GM18511 (cell line): ENCODE results near the gene KLF7.
"Not testable (repeated sequence)": the region's sequence is repeated elsewhere in the genome, so short reads cannot be mapped to it uniquely, and the experiment has no call there.

Experiments
- ATAC-seq: cut with Tn5 transposase; IDR thresholded peaks from one replicate; pipeline ENCODE4 v1.9.1; 2021; ENCODE audit warnings: mild to moderate bottlenecking, moderate library complexity; ENCODE audit not compliant: unreplicated experiment

Gene KLF7

GRCh38 chr2:207067473-207067872 is 98.3 kb downstream of the KLF7 start:
- ATAC-seq, result no peak

- ATAC-seq, result no peak
Measured at GRCh38 chr2:207066791-207067460, 98.8 kb downstream of the KLF7 start.

DNA sequence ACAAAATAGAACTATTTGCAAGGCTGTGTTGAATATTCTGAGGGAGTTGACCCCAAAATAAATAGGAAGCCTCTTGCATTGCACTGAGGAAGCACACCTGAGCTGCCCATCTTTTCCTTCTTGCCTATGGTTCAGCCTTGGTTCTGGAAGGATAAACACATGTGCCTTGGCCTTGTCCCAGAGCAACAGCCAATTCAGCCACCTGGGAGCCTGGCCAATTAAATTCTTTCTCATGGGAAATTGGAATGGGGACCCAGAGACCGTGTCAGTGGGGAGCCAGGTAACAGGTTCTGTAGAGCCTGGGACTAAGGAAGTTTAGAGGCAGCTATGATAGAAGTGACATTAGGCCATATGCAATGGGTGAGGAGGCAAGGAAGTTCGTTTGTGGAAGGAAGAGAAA is 99.6 kb downstream of the KLF7 start:
- ATAC-seq, result no peak

DNA sequence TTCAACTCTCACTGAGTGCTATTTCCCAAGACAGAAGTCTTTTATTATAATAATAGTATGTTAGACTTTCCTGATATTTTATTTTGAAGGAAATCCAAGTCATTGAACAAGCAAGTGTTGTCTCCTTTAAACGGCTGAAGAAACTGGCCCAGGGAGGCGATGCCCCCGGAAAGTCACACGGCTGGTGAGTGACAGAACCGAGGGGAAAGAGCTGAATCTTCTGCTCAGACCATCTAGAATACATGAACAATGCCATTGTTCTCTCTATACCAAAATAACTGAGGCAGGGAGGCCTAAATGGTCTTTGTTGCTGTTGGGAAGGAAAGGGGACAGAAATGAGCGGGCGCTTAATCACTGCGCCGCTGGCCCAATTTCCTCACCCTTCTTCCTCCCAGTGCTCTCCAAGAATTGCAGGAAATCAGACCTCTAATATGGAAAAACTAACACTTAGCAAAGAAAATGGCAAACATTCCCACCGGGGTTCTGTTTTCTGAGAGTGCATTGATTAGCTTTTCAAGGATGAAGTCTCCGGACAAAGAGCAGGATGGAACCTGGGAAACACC is 101.5 kb downstream of the KLF7 start:
- ATAC-seq, result no peak

GRCh38 chr2:207061181-207061580 is 104.6 kb downstream of the KLF7 start:
- ATAC-seq, result no peak

DNA sequence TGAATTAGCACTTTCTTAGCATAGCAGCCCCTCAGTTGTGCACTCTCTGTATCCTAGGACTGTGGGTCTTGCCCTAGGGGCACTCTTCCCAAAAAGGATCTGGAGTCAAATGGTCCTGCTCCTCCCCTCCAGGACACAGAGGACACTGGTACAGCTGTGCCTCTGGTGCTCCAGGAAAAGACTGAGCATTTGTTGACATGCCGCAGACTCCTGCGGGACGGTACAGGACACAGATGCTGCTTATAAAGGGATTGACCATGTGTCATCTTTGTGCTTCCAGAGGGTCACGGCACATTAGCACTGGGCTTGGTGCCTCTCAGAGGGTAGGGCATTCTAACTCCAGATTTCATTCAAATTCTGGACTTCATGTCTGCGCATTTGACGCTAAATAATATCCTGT is 110.5 kb downstream of the KLF7 start:
- ATAC-seq, result no peak

GRCh38 chr2:207054521-207054920 is 111.2 kb downstream of the KLF7 start:
- no peak for ATAC-seq

- no peak for ATAC-seq
Measured at GRCh38 chr2:207051385-207051965, 114.3 kb downstream of the KLF7 start.

DNA sequence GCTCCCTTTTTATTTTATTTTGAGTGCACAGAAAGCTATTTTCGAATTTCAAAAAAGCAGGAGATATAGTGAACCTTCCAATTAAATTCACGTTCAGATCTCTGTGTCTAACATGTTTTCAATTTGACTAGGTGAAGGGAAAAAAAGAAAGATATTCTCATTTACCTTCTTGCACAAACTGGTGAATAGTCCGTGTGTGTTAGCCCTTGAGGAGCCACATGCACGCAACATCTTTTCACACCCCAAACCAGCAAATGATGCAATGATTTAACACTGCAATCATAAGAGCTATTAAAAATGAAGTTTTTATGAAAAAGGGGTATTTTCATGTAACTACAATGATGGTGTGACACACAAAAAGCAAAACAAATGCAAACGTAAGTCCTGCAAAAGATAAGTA is 116.6 kb downstream of the KLF7 start:
- no peak for ATAC-seq

- ATAC-seq, result no peak
Measured at GRCh38 chr2:207048416-207048815, 117.3 kb downstream of the KLF7 start.

DNA sequence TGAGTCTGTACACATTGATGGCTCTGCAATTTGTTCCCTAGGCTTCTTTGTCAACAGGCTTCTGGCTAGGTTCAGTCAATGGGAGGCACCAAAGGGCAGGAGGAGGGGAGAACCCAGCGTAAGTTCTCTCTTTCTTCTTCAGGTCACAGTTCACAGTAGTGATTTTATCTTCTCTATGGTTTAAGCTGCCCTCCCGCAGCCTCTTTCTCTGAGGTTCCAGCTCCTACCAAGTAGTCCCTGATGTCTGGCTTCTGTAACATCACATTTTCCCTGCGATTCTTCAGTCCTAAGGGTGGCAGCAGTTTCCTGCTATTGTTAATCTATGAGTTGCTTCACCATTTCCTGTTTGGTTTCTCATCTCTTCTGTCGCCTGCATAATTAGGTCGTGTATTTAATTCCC is 119.0 kb downstream of the KLF7 start:
- ATAC-seq, result no peak

GRCh38 chr2:207045531-207045930 is 120.2 kb downstream of the KLF7 start:
- ATAC-seq, result no peak

DNA sequence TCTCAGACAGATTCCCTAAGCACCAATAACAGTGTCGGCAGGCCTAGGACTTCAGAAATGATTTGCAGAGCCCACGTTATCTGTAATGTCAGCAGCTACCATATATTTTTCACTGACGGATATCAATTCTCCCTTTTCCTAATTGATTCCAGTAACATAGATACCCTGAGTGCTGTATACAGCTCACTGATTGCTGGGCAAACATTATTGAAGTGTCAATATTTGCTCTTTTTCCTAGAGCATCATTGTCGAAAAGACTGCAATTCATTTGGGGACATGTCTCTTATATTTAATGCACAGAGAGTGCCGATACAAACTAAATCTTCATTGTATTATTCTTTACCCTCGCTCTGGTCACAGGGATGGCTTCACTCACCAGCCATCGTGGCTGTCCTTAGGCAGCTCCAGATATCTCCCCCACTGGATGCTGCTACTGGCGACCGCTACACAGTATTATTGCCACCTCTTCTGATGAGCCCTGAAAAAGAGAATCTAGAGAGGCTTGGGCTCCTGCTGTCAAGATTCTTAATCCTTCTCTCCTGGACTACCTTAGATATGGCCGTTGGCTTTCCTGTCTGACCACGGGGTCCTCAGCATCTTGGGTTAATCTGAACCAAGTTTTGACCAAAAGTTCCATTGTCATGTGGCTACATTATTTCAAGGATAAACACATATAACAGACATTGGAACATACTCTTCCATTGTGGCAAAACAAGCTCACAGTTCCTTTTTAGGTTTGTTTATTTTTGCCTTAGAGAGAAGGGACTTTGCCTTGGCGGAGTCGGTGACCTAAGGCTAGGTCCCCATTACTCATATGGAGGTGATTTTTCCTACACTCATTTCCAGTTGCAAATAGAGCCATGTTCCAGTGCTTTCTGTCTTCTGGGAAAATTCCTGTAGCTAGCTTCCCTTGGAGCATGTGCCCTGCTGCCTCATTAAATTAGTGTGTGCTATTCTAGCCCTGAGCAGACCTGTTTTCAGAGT is 121.1 kb downstream of the KLF7 start:
- no peak for ATAC-seq

GRCh38 chr2:207042841-207043240 is 122.9 kb downstream of the KLF7 start:
- no peak for ATAC-seq

GRCh38 chr2:207041786-207042554 is 123.8 kb downstream of the KLF7 start:
- ATAC-seq, result no peak

- no peak for ATAC-seq
Measured at GRCh38 chr2:207041279-207041678, 124.5 kb downstream of the KLF7 start.

- no peak for ATAC-seq
Measured at GRCh38 chr2:207040696-207041095, 125.1 kb downstream of the KLF7 start.

- no peak for ATAC-seq
Measured at GRCh38 chr2:207039225-207039624, 126.5 kb downstream of the KLF7 start.

DNA sequence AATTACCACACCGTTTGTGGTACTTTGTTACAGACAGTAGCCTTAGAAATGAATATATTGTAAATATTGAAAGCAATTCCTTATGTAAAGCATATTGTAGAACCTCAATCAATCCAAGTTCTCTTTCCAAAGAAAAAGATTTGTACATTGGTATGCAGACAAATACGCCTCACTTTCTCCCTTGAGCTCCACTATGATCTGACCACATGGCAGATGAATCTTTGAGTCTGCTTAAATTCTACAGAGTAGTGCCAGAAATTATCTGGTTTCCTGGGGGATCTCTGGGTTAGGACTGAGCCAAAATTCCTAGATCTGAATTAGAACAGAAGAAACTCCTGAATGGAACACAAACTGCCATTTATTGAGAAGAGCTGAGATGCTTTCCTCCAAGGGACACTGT is 127.4 kb downstream of the KLF7 start:
- ATAC-seq, result no peak

DNA sequence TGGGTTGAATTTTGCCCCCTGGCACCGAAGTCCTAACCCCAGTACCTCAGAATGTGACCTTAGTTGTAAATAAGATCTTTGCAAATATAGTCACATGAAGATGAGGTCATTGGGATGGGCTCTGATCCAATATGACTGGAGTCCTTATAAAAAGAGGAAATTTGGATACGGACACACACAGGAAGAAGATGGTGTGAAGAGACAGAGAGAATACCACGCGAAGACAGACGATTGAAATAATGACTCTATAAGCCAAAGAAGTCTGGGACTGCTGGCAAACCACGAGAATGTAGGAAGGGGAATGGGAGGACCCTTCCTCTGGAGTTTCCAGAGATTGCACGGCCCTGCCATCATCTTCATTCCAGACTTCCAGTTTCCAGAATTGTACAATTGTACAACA is 127.9 kb downstream of the KLF7 start:
- ATAC-seq, result no peak

GRCh38 chr2:207037023-207037422 is 128.7 kb downstream of the KLF7 start:
- ATAC-seq, result not testable (repeated sequence)
